ENCODE measurements around the gene HSD17B2.

- TF ChIP-seq CTCF (IDR thresholded peaks at IDR 0.05): no peak
- TF ChIP-seq POLR2A (IDR thresholded peaks at IDR 0.05): no peak
Observed at GRCh38 chr16:82013139-82013538, 21.9 kb upstream of the HSD17B2 start.
